ENCODE results near the gene CTNNA3. TPM values are rescaled to one million over a fixed set of nuclear protein-coding genes. Genes with fewer than 3 reads are reported as not detected.

Gene CTNNA3
- total and polyA plus RNA-seq, 2 donors (not counting 3 experiments of a cell fraction or from before 2014, with no cell fraction given), result not detected

DNA sequence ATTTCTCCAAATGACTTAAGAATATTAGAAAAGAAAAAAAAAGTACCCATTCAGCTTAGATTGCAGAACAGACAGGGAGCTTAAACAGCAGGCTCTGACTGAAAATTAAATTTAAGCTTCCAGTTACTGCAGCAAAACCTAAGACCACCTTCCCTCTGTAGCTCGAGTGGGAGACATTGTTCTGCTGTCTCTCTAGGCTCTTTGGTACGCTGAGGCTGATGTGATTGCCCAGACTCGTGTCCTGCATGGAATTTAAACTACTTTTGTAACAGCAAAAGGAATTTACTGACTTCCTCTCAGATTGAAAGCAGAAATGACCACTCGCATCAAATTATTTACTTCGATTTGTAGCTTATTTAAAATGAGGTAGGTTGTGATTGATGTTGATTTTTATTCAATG lies 645.6 kb downstream of the CTNNA3 start:
- no peak for FAIRE-seq
- TF ChIP-seq POLR2AphosphoS5 (IDR thresholded peaks at IDR 0.05; ENCODE audit: insufficient read depth, low read depth, low read length), result no peak
- no peak for TF ChIP-seq CTCF (IDR thresholded peaks at IDR 0.05; ENCODE audit: extremely low read depth in 1 of 2, insufficient read depth in 1 of 2, low read depth in 1 of 2, low read length in 2 of 2)
- no peak for TF ChIP-seq POLR2A (IDR thresholded peaks at IDR 0.05; ENCODE audit: low read depth, low read length)
- CTCF ChIA-PET, result no interaction called here
- Histone ChIP-seq H2AFZ (ENCODE audit: low read depth, low read length) (no peak overlapping the region), H3K9me3 (replicated peaks; ENCODE audit: control insufficient read depth, insufficient read depth, low read length) (no peaks in the 10 kb centered on the region), H3K4me2 (ENCODE audit: insufficient read depth, low read length) (no peak overlapping the region), H4K20me1 (replicated peaks; ENCODE audit: control insufficient read depth, extremely low read depth, insufficient read depth, low read length) (no peaks in the 10 kb centered on the region), H3K27ac (ENCODE audit: insufficient read depth, low read depth, low read length) (no peak overlapping the region), H3K4me3 (replicated peaks in 1 of 3; ENCODE audit: insufficient read depth in 1 of 3, low read depth in 1 of 3, low read length in 3 of 3) (no peak overlapping the region), H3K79me2 (ENCODE audit: control insufficient read depth, insufficient read depth, low read length) (no peaks in the 10 kb centered on the region), H3K9me1 (replicated peaks; ENCODE audit: control insufficient read depth, extremely low read depth, insufficient read depth, low read length) (no peaks in the 10 kb centered on the region), H3K36me3 (ENCODE audit: control insufficient read depth in 2 of 2, extremely low read depth in 1 of 2, insufficient read depth in 2 of 2, low read length in 2 of 2) (no peaks in the 10 kb centered on the region), H3K9ac (replicated peaks; ENCODE audit: extremely low read depth, insufficient read depth, low read length) (no peak overlapping the region), H3K4me1 (ENCODE audit: control insufficient read depth, extremely low read depth, insufficient read depth, low read length) (no peaks in the 10 kb centered on the region), H3K27me3 (ENCODE audit: control insufficient read depth in 2 of 2, insufficient read depth in 2 of 2, low read length in 2 of 2) (no peaks in the 10 kb centered on the region)
- intact Hi-C loops (cut with micrococcal nuclease), result no loop called here
- BruUV-seq (replicated peaks), result no TSS peak
- dilution Hi-C loops (cut with MboI; ENCODE audit: extremely low pct_ligation_motif_present, low sequenced_read_pairs), result no loop called here
- POLR2A ChIA-PET, result no interaction called here
- DNase-seq (ENCODE audit: low read depth, low spot score), result no peak

GRCh38 chr10:67049988-67050387 lies 646.0 kb downstream of the CTNNA3 start:
- TF ChIP-seq POLR2AphosphoS5 (IDR thresholded peaks at IDR 0.05; ENCODE audit: insufficient read depth, low read depth, low read length), result no peak
- Histone ChIP-seq H3K9me3 (replicated peaks; ENCODE audit: control insufficient read depth, insufficient read depth, low read length) (no peaks in the 10 kb centered on the region), H3K79me2 (ENCODE audit: control insufficient read depth, insufficient read depth, low read length) (no peaks in the 10 kb centered on the region), H4K20me1 (replicated peaks; ENCODE audit: control insufficient read depth, extremely low read depth, insufficient read depth, low read length) (no peaks in the 10 kb centered on the region), H3K9ac (replicated peaks; ENCODE audit: extremely low read depth, insufficient read depth, low read length) (no peak overlapping the region), H3K27me3 (ENCODE audit: control insufficient read depth in 2 of 2, insufficient read depth in 2 of 2, low read length in 2 of 2) (no peaks in the 10 kb centered on the region), H3K9me1 (replicated peaks; ENCODE audit: control insufficient read depth, extremely low read depth, insufficient read depth, low read length) (no peaks in the 10 kb centered on the region), H3K4me2 (ENCODE audit: insufficient read depth, low read length) (no peak overlapping the region), H3K27ac (ENCODE audit: insufficient read depth, low read depth, low read length) (no peak overlapping the region), H3K4me1 (ENCODE audit: control insufficient read depth, extremely low read depth, insufficient read depth, low read length) (no peaks in the 10 kb centered on the region), H3K4me3 (replicated peaks in 1 of 3; ENCODE audit: insufficient read depth in 1 of 3, low read depth in 1 of 3, low read length in 3 of 3) (no peak overlapping the region), H2AFZ (ENCODE audit: low read depth, low read length) (no peak overlapping the region), H3K36me3 (ENCODE audit: control insufficient read depth in 2 of 2, extremely low read depth in 1 of 2, insufficient read depth in 2 of 2, low read length in 2 of 2) (no peaks in the 10 kb centered on the region)
- CTCF ChIA-PET, result no interaction called here
- DNase-seq (ENCODE audit: low read depth, low spot score), result no peak
- dilution Hi-C loops (cut with MboI; ENCODE audit: extremely low pct_ligation_motif_present, low sequenced_read_pairs) (no loop called here), intact Hi-C loops (cut with micrococcal nuclease) (no loop called here)
- POLR2A ChIA-PET, result no interaction called here
- no TSS peak for BruUV-seq (replicated peaks)
- no peak for FAIRE-seq
